HL-60 (cell line): ENCODE data around the gene LAP3.

Experiments used
- DNase-seq, 2 experiments: peaks; one replicate each; pipeline ENCODE4 v3.0.0-alpha.2; 2010 to 2020; ENCODE audit warnings: low read depth in 1 of 2, low spot score in 1 of 2
- H3K27ac ChIP-seq: fragments of 250-450 bp; sonication (Bioruptor Pico); replicated peaks from 2 replicates; pipeline ENCODE4 v1.5.1; 2020; ENCODE audit warnings: mild to moderate bottlenecking, moderate library complexity
- H3K27me3 ChIP-seq: fragments of 250-450 bp; sonication (Bioruptor Pico); 2 replicates; pipeline ENCODE4 v1.5.1; 2021; ENCODE audit warnings: mild to moderate bottlenecking, moderate library complexity; ENCODE audit not compliant: insufficient read depth, poor library complexity, severe bottlenecking
- H3K4me3 ChIP-seq: replicated peaks from 2 replicates; pipeline ENCODE4 v1.5.1; 2011; ENCODE audit warnings: mild to moderate bottlenecking, control low read depth, low read length; ENCODE audit not compliant: insufficient read depth
- CTCF ChIP-seq: IDR thresholded peaks from one replicate; pipeline ENCODE4 v1.5.1; 2011; ENCODE audit warnings: low read length, control low read depth, inconsistent platforms; ENCODE audit not compliant: insufficient read depth
- GABPA ChIP-seq: IDR thresholded peaks from 2 replicates; pipeline ENCODE4 v1.6.1; 2012; ENCODE audit warnings: low read depth
- POLR2AphosphoS5 ChIP-seq: IDR thresholded peaks from 2 replicates; pipeline ENCODE4 v1.6.1; 2012; ENCODE audit warnings: low read depth
- REST ChIP-seq: IDR thresholded peaks from 2 replicates; pipeline ENCODE4 v1.6.1; 2012; ENCODE audit warnings: low read depth; ENCODE audit not compliant: insufficient replicate concordance
- SPI1 ChIP-seq: IDR thresholded peaks from 2 replicates; pipeline ENCODE4 v1.6.1; 2012; ENCODE audit warnings: low read depth, mild to moderate bottlenecking, borderline replicate concordance

Gene LAP3

GRCh38 chr4:17647176-17647806, 70.3 kb downstream of the LAP3 start:
- TF ChIP-seq REST (no peak), GABPA (no peak), SPI1 (no peak), POLR2AphosphoS5 (no peak), CTCF (no peak)
- no peak overlapping the region for H3K4me3 ChIP-seq
- H3K27ac ChIP-seq: no peak overlapping the region
- no peak for DNase-seq
- H3K27me3 ChIP-seq: no peaks in the 10 kb centered on the region

GRCh38 chr4:17647927-17648326, 70.9 kb downstream of the LAP3 start:
- H3K27ac ChIP-seq: no peak overlapping the region
- TF ChIP-seq SPI1: no peak
- TF ChIP-seq POLR2AphosphoS5: no peak
- no peak for TF ChIP-seq GABPA
- no peak for TF ChIP-seq CTCF
- TF ChIP-seq REST: no peak
- H3K27me3 ChIP-seq: no peaks in the 10 kb centered on the region
- no peak for DNase-seq
- no peak overlapping the region for H3K4me3 ChIP-seq

- DNase-seq: no peak
- no peak overlapping the region for H3K4me3 ChIP-seq
- TF ChIP-seq REST: no peak
- no peak for TF ChIP-seq CTCF
- TF ChIP-seq GABPA: no peak
- TF ChIP-seq SPI1: no peak
- no peak for TF ChIP-seq POLR2AphosphoS5
- no peaks in the 10 kb centered on the region for H3K27me3 ChIP-seq
- H3K27ac ChIP-seq: no peak overlapping the region
Observed at GRCh38 chr4:17650406-17650805, 73.4 kb downstream of the LAP3 start.
